GM20000 (cell line): ENCODE measurements around the gene WNT5A.

Source experiments
- DNase-seq: peaks from one replicate; pipeline ENCODE4 v3.0.0; 2012; ENCODE audit warnings: low spot score
- TF ChIP-seq, protein P1 (sequence below): IDR thresholded peaks from 2 replicates; pipeline ENCODE4 v1.5.1; 2012; ENCODE audit warnings: mild to moderate bottlenecking, control low read depth; ENCODE audit errors: extremely low read depth, missing control alignments

The WNT5A gene

DNA sequence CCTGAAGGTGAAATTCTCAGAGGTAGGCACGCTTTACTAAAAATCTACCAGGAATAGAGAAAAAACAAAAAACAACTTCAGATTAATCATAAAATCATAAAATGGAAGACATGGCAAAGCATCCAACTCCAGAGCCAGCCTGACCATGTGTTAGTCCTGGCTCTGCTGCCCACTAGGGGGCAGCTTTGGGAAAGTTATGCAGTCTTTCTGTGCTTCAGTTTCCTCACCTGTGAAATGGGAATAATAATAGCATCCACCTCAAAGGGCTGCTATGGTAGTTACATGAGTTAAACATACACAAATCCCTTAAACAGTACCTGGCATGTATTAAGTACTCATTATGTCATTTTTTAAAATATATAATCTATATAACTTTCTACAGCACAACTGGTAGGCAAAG is 52.3 kb downstream of the WNT5A start:
- peak; percentile 18 for DNase-seq
- TF ChIP-seq, protein P1, sequence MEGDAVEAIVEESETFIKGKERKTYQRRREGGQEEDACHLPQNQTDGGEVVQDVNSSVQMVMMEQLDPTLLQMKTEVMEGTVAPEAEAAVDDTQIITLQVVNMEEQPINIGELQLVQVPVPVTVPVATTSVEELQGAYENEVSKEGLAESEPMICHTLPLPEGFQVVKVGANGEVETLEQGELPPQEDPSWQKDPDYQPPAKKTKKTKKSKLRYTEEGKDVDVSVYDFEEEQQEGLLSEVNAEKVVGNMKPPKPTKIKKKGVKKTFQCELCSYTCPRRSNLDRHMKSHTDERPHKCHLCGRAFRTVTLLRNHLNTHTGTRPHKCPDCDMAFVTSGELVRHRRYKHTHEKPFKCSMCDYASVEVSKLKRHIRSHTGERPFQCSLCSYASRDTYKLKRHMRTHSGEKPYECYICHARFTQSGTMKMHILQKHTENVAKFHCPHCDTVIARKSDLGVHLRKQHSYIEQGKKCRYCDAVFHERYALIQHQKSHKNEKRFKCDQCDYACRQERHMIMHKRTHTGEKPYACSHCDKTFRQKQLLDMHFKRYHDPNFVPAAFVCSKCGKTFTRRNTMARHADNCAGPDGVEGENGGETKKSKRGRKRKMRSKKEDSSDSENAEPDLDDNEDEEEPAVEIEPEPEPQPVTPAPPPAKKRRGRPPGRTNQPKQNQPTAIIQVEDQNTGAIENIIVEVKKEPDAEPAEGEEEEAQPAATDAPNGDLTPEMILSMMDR: peak; percentile 66

DNA sequence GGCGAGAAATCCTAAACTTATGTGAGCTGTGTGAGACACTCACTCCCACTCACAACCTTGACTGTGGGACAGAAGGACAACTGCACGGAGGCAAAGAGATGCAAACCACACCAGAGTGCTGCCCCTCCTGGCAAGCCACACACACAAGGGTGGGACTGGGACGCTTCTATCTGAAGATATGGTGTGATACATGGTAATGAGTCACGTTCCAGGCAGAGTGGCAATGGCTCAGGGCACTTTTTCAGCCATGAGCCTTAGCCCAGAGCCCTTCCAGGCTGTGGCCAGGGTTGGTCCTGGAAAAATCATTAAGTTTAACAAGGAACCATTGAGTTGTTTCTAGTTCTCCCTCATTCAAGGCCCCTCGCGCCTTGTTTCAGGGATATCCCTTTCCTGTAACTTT is 56.1 kb downstream of the WNT5A start:
- DNase-seq: no peak
- TF ChIP-seq, protein P1: no peak

DNA sequence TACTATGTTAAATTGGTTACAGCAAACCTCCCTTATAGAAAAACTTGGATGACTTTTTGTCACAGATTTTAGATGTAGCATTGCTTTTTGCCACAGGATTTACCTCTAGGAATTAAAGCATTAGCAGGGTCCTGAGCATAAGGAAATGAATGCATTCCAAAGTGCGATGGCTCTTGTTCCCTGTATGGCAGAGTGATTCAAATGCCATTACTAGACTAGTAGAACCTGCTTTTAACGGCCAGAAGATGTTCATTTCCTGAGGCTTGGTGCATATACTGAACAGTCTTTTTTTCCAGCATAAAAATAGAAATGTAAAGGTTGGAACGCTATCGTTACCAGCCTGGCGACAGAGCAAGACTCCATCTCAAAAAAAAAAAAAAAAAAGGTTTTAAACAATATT is 59.4 kb downstream of the WNT5A start:
- no peak for DNase-seq
- TF ChIP-seq, protein P1: no peak

DNA sequence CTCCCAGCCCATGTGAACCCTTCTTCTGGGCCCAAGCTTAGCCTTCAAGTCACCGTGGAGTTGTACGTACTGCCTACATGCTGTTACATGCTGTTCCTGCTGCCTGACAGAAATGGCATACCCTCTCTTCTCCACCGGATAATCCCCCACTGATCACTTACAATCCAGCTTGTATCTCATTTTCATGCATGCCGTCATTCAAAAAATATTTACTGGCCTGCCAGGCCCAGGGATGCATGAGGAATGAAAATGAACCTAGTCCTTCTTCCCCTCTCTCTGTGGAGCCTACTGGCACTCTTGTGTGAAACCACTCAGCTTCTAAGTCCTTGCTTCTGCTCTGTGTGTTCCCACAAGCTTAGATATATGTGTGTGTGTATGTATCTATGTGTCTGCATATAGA is 60.6 kb downstream of the WNT5A start:
- TF ChIP-seq, protein P1: no peak
- DNase-seq: no peak

DNA sequence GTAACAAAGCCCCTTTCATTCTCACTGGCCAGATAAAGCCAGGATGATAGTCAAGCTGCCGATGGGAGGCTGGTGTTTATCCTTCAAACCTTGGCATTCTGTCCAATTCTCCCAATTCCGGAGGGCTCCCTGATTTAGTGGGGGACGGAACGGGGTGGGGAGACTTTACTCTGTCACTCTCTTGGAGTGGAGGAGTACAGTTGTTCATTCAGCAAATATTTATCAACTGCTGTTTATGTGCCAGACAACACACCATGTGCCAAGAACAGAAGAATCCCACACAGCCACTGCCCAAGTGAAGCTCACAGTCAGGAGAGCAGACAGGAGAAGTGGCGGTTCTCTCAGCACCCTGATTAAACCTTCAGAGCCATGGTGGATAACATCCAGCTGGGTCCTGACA is 63.3 kb downstream of the WNT5A start:
- TF ChIP-seq, protein P1: no peak
- DNase-seq: no peak

DNA sequence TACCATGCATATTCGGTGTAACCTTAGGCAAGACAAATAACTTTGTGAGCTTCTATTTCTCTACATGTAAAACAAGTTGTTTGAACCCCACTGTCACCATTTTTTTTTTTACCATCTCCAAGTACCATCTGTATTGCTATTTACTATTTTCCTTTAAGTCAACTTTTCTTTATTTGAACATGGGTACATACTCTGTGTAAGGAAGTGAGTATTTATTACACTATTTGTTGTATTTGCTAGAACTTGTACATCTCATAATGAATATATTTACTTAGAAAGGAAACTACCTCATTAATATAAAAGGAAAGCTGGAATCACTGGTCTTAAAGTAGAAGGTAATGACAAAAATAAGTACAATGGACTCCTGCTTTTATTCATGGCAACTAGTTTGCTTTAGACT is 69.9 kb downstream of the WNT5A start:
- TF ChIP-seq, protein P1: no peak
- DNase-seq: no peak

DNA sequence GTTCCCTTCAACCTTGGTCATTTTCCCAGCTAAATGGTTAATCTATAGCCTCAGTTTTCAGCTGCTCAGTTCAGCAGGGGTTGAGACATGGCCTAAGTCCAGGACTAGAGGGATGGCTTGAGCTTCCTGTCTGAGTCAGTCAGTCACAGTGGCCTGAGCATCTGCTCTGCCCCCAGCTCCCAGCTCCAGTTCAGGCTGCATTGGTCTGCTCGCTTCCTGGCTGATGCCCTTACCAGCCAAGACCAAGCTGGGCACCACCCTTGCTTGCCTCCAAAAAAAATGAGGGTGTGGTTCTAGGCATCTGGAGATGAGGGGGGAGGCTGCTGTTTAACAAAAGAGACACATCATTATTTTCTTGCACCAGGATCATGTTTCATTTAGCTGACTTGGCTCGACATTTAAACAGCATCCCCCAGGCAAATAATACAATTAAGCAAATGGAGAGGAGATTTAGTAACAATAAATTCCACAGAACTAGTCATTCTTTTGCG is 70.7 kb downstream of the WNT5A start:
- TF ChIP-seq, protein P1: no peak
- no peak for DNase-seq
